Measurements from ENCODE around the gene GJC1. TPM values are rescaled to one million over a fixed set of nuclear protein-coding genes. Genes with fewer than 3 reads are reported as not detected.
"Not testable (repeated sequence)": the region's sequence is repeated elsewhere in the genome, so short reads cannot be mapped to it uniquely, and the experiment has no call there.

GJC1 gene
- total RNA-seq, 2 donors from 2014 or later, result 25.8 to 41.8 TPM

DNA sequence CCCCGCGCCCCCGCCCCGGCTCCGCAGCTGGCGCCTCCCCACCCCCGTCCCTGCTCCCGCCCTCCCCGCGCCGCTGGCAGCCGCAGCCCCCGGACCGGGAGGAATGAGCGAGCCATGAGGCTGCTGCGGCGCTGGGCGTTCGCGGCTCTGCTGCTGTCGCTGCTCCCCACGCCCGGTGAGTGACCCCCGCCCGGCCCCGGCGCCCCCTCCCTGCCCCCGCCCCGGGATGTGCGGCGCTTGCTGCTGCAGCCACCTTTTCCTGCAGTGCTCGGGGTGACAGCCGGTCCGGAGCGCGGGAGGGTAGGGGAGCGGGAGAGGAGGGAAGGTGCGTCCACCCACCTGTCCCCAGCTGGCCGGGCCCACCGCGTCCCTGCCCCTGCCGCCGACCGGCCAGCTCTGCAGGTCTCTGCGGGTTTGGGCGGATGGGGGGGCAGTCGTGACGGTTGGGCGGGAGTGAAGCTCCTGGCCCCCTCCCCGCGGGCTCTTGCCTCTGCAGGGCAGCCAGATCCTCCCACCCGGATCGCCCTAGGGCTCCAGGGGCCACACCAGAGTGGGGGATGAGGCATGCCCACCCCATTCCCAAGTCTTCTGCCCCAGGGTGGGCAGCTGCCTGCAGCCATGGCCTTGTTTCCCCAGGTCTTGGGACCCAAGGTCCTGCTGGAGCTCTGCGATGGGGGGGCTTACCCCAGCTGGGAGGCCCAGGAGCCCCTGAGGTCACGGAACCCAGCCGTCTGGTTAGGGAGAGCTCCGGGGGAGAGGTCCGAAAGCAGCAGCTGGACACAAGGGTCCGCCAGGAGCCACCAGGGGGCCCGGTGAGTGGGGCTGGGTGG, 70.8 kb downstream of the GJC1 start:
- H3K27me3 ChIP-seq, result peaks cover 0 to 6% of the 10 kb centered on the region in 2 donors
- DNase-seq (ENCODE audit: low spot score), result no peak

DNA sequence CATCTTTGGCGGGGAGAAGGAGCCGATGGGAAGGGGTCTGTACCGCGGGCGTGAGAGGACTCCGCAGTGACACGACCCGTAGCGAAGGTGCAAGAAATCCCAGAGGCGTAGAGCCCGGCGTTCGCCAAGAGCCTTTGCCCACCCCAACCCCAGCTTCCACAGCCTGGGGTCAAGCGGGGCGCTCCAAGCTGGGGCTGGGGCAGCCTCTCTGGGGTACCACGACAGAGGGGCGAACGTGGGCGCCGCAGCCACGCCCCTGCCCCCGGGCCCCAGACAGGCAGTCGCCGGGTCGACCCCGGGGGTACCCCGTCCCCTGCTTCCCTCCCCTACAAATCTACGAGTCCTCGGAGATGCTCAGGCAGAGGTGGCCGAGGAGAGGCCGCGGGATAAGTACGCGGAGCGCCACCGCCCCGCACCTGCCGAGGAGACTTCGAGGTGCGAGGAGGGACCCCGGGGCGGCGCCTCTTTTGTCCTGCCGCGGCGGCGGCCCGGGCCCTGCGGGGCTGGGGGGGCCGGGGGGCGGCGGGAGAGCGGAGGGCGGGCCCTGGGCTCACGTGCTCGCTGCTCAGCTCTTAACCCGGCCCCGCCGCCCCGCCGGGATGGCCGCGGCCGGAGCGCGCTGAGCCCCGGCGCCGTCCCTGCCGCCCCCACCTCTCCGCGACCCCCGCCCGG, 71.5 kb downstream of the GJC1 start, which contains the start of gene ADAM11:
TSS of gene ADAM11 (plus strand) at position 575 of the 672 bp plus-strand sequence. CDS start 212 bp downstream, outside the sequence.
- Histone ChIP-seq H3K36me3 (no peaks in the 10 kb centered on the region), H3K9me3 (no peaks in the 10 kb centered on the region), H3K27me3 (peaks cover 0 to 6% of the 10 kb centered on the region in 2 donors), H3K27ac (peak within 1 kb of the TSS; percentile 71 to 84), H3K4me3 (peak within 1 kb of the TSS; percentile 55 to 65), H3K4me1 (peaks cover 0 to 31% of the 10 kb centered on the region in 2 donors)
- DNase-seq (ENCODE audit: low spot score), result no peak
- TF ChIP-seq, protein P1, sequence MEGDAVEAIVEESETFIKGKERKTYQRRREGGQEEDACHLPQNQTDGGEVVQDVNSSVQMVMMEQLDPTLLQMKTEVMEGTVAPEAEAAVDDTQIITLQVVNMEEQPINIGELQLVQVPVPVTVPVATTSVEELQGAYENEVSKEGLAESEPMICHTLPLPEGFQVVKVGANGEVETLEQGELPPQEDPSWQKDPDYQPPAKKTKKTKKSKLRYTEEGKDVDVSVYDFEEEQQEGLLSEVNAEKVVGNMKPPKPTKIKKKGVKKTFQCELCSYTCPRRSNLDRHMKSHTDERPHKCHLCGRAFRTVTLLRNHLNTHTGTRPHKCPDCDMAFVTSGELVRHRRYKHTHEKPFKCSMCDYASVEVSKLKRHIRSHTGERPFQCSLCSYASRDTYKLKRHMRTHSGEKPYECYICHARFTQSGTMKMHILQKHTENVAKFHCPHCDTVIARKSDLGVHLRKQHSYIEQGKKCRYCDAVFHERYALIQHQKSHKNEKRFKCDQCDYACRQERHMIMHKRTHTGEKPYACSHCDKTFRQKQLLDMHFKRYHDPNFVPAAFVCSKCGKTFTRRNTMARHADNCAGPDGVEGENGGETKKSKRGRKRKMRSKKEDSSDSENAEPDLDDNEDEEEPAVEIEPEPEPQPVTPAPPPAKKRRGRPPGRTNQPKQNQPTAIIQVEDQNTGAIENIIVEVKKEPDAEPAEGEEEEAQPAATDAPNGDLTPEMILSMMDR (IDR thresholded peaks at IDR 0.05), result no peak

More for the DNA sequence above, 70.8 kb downstream of the GJC1 start:
- no peaks in the 10 kb centered on the region for H3K9me3 ChIP-seq
- H3K4me1 ChIP-seq, result peaks cover 0 to 31% of the 10 kb centered on the region in 2 donors
- H3K27ac ChIP-seq, result peak overlapping the region; percentile 57 to 84
- no peaks in the 10 kb centered on the region for H3K36me3 ChIP-seq
- TF ChIP-seq, protein P1 (IDR thresholded peaks at IDR 0.05), result peak in 1 of 2 donors; percentile 24
- H3K4me3 ChIP-seq, result peak overlapping the region; percentile 55 to 65

- TF ChIP-seq, protein P1 (IDR thresholded peaks at IDR 0.05), result no peak
- peak overlapping the region; percentile 71 to 84 for H3K27ac ChIP-seq
- no peaks in the 10 kb centered on the region for H3K9me3 ChIP-seq
- no peak for DNase-seq (ENCODE audit: low spot score)
- H3K36me3 ChIP-seq, result no peaks in the 10 kb centered on the region
- peak overlapping the region; percentile 34 to 65 for H3K4me3 ChIP-seq
- peaks cover 0 to 31% of the 10 kb centered on the region in 2 donors for H3K4me1 ChIP-seq
- H3K27me3 ChIP-seq, result peaks cover 0 to 6% of the 10 kb centered on the region in 2 donors
Observed at GRCh38 chr17:44757918-44758413, 72.1 kb downstream of the GJC1 start.

DNA sequence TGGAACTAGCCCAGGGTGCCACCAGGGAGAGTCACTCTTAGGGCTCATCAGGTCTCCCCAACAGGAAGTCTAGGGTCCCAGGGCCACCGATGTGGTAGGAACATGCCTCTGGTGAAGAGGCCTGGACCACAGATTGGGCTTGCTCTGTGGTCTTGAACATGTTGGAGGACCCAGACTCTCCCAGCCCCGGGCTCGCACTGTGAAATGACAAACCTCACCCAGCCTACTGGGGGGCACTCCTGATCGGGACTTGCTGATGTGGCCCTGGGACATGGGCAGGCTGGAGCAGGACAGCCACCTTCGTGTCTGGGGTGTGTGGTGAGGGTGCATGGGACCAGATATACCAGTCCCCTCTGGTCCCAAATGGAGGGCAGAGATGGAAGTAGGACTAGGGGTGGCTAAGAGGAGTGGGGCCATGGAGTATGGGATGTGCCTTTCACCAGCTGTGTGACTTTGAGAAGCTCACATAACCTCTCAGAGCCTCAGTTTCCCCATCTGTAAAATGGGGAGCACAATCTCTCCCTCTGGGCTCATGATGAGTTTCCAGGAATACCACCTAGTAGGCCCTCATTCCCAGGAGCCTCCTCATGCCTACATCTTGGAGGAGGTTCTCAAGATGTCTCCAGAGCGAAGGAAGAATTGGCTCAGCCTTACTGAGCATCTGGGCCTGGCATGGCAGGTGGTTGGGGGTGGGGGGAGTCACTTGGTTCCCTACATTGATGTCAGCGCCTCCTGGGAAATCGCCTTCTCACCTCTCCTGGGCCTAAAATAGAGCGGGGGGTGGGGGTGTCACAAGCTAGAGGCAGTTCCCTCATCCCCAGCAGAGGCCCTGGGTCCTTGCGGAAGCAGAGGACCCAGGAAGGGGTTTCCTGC, 72.8 kb downstream of the GJC1 start:
- TF ChIP-seq, protein P1 (IDR thresholded peaks at IDR 0.05), result no peak
- Histone ChIP-seq H3K4me1 (peaks cover 0 to 31% of the 10 kb centered on the region in 2 donors), H3K36me3 (no peaks in the 10 kb centered on the region), H3K9me3 (no peaks in the 10 kb centered on the region), H3K27ac (peak overlapping the region; percentile 71 to 84), H3K27me3 (peaks cover 0 to 6% of the 10 kb centered on the region in 2 donors), H3K4me3 (no peak overlapping the region)
- no peak for DNase-seq (ENCODE audit: low spot score)

- H3K27me3 ChIP-seq; H3K27ac ChIP-seq; H3K9me3 ChIP-seq; H3K36me3 ChIP-seq; H3K4me3 ChIP-seq; DNase-seq (ENCODE audit: low spot score): not testable (repeated sequence)
- peaks cover 0 to 29% of the 10 kb centered on the region in 2 donors for H3K4me1 ChIP-seq
Observed at GRCh38 chr17:44755180-44755579, 74.9 kb downstream of the GJC1 start.

Measured in right atrium auricular region (tissue), 2 donors.